Measurements from ENCODE around the gene ASMT.
"Not testable (repeated sequence)": the region's sequence is repeated elsewhere in the genome, so short reads cannot be mapped to it uniquely, and the experiment has no call there.

ASMT gene, protein sequence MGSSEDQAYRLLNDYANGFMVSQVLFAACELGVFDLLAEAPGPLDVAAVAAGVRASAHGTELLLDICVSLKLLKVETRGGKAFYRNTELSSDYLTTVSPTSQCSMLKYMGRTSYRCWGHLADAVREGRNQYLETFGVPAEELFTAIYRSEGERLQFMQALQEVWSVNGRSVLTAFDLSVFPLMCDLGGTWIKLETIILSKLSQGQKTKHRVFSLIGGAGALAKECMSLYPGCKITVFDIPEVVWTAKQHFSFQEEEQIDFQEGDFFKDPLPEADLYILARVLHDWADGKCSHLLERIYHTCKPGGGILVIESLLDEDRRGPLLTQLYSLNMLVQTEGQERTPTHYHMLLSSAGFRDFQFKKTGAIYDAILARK

GRCh38 chrX:1614927-1615326, at the start of gene ASMT:
Gene ASMT, plus strand, starts transcription at chrX:1615059. Its CDS starts 141 bp downstream, at chrX:1615200.
- DNase-seq, result no peak

DNA sequence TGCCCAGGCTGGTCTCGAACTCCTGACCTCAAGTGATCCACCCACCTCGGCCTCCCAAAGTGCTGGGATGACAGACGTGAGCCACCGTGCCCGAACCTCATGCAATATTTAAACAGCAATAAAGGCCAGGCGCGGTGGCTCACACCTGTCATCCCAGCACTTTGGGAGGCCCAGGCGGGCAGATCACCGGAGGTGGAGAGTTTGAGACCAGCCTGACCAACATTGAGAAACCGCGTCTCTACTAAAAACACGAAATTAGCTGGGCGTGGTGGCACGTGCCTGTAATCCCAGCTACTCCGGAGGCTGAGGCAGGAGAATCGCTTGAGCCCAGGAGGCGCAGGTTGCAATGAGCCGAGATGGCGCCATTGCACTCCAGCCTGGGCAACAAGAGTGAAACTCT, 40.7 kb upstream of the ASMT start:
- DNase-seq, result not testable (repeated sequence)

GRCh38 chrX:1576201-1576992, 38.5 kb upstream of the ASMT start:
- no peak for DNase-seq

- no peak for DNase-seq
Measured at GRCh38 chrX:1577845-1578244, 37.0 kb upstream of the ASMT start.

- DNase-seq, result no peak
Measured at GRCh38 chrX:1578511-1579173, 36.2 kb upstream of the ASMT start.

DNA sequence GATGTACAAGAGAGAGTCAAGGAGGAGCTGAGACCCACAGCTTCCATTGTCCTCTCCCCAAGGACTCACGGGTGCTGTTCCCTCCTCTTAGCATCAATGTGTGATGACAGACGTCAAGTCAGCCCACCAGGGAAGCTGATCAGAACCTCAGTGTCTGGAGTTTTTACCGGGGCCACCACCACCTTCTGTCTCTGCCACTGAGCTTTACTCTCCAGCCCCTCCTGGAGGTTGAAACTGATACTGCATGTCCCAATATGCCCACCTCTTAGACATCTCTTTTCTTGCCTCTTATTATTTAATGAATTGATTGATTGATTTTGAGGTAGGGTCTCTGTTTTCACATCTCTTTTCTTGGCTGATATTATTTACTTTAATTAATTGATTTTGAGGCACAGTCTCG, 33.7 kb upstream of the ASMT start:
- DNase-seq, result peak; percentile 2

GRCh38 chrX:1582686-1583437, 32.0 kb upstream of the ASMT start:
- no peak for DNase-seq

- no peak for DNase-seq
Measured at GRCh38 chrX:1584237-1585011, 30.4 kb upstream of the ASMT start.

GRCh38 chrX:1587161-1587560, 27.7 kb upstream of the ASMT start:
- DNase-seq, result no peak

DNA sequence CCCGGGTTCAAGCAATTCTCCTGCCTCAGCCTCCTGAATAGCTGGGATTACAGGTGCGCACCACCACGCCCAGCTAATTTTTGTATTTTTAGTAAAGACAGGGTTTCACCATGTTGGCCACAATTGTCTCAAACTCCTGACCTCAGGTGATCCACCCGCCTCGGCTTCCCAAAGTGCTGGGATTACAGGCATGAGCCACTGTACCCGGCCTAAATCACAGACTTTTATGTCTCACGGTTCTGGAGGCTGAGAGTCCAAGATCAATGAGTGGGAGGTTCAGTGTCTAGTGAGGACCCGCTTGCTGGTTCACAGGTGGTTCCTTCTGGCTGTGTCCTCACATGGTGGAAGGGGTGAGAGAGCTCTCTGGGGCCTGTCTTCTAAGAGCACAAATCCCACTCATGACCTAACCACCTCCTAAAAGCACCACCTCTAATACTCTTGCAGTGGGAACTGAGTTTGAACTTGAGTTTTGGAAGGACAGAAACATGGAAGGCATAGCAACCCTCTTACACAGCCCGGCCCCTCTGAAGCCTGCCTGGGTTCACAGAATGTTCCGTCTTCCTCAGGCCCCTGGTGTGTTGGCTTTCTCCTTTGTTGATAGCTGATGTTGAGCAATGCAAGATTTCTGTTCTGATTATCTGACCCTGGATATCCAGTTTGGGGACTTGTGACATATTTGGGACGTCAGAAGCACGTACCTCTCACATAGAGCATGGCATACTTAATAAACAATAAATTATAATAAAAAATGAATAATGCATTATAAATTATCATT, 25.3 kb upstream of the ASMT start:
- no peak for DNase-seq

- peak; percentile 89 for DNase-seq
Measured at GRCh38 chrX:1591102-1591862, 23.6 kb upstream of the ASMT start, which contains the start of gene AKAP17A. Gene AKAP17A, plus strand, starts transcription at chrX:1591604. Its CDS starts 1,859 bp downstream, at chrX:1593463.

DNA sequence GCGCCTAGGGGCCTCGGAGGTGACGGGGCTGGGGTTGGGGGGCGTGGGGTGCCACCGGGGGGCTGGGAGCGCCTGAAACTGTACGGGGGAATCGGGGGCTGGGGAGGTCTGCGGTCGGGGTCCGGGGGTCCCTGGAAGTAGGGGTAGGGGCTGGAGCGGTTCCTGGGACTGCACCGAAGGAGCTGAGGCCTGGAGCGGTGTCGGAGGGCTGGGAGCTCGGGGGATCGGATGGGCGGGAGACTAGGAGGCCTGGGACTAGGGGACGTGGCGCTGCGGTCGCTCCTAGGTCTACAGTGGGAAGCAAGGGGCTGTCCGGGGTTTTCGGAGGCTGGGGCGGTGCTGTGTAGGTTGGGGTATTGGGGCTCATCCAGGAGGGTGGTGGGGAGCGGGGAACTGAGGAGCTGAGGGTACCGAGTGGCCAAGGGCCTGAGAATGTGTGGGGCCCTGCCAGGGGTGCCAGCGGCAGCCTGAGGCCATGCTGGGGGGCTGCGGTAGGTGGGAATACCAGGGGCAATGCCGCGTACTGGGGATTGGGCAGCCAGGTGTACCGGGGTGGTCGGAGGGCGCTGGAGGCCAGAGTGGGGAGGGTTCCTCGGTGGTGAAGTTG, 22.9 kb upstream of the ASMT start:
- no peak for DNase-seq

DNA sequence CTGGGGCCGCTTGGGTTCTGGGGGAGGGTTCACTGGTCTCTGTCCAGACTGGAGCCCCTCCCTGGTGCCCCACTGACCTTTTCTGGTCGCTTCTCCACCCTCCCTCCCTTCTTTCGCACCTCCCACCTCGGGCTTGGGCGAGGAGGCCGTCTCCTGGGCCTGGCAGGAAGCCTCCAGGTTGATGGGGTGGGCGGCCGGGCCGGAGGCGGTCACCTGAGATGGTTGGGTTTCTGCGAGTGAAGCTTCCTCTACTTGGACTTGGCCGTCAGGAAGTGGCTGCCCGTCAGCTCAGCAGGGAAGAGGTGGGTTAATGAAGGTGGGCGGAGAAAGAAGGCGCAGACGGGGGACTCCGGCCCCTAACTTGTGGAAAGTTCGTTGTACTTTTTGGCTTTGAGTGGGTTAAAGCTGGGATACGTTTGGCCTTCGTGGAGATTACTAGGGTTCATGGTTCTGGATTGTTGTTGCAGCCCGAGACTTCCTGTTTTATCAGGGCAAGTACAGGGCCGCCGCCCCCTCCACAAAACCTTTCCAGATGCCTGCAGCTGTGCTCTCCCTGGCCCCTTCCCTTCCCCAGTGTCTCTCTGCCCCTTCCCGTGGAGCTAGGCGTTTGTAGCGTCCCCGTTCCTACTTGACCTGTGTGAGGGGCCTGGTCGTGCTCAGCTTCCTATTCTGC, 22.3 kb upstream of the ASMT start:
- no peak for DNase-seq

GRCh38 chrX:1593286-1594271, 21.3 kb upstream of the ASMT start:
- DNase-seq, result no peak

DNA sequence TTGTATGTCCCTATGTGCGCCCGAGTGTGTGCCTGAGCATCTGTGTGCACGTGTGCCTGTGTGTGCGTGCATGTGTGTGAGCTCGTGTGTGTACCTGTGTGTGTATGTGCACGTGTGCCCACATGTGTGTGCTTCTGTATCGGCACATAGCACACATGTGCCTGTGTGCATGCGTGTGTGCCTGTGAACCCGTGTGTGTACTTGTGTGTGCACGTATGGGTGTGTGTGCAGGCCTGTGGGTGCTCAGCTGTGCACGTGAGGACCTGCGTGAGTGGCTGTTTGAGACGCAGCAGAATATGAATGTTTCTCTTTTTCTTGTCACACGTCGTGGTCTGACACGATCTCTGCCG, 19.2 kb upstream of the ASMT start:
- DNase-seq, result no peak

DNA sequence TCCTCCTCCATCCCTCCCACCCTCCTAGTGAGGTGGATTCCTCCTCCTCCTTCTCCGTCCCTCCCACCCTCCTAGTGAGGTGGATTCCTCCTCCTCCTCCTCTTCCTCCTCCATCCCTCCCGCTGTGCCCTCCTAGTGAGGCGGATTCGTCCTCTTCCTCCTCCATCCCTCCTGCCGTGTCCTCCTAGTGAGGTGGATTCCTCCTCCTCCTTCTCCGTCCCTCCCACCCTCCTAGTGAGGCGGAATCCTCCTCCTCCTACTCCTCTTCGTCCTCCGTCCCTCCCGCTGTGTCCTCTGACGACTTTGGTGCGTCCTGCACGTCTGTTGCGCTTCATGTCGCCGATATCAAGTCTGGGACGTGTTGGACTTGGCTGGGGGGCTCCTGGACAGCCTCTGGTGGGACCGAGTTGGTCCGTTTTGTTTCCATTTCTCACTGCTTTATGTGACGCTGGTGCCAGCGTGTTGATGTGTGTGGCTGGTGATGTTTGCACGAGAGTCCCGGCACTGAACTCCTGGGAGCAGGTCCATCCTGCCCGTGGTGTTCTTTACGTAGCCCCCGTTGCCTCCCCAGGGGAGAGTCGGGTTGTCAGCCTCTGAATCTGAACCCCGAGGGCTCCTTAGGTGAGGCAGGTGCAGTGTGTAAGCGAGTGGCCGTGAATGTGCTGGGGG, 18.0 kb upstream of the ASMT start:
- no peak for DNase-seq

DNA sequence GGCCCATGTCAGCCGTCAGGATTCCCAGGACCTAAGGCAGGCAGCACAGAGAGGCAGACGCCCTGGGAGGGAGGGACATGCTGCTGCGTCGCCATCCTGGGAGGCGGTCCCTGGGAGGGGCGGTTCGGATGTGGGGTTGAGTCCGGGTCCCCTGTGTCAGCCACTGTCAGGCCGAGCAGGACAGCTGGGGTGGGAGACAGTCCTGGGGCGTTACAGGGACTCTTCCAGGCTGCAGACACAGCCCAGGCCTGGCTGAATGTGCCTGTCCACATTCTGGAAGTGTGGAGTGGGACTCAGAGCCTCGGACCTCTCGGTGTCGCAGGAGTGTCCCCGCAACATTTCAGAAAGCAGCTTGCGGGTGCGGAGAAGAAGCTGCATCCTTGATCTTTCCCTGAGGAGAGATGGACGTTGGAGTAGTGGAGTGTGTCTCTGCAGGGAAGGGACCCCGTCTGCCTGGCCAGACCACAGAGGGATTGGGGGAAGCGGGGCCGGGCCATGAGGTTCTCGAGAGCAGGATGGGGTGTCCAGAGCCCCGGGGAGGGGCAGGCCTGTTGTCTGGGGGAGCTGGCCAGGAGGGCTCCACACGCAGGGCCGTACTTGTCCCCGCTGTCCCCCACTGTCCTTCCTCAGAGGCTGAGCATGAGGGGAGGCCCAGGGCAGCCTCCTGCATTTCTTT, 17.4 kb upstream of the ASMT start:
- DNase-seq, result no peak
